ENCODE data around the gene CCSER1.

DNA sequence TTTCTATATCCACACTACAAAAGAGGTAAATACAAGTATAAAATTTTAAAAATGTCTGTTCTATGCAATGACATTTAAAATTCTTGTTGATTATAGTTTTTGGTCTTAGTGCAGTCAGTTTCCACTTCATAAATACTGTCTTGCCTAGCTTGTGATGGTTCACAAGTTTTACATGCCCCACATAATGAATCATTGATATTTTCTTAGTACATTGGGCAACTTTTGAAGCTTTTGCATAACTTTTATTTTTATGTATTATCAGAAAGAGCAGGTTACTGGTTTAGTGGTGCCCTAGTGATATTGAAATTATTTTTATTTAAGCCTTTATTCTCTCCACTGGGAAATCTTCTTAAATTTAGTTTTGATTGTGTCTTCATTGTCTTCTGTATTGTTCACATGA lies 388.0 kb downstream of the CCSER1 start:
- TF ChIP-seq CTCF (conservative IDR thresholded peaks at IDR 0.05) (no peak), EZH2 (IDR thresholded peaks at IDR 0.05; ENCODE audit: low read depth) (no peak)

All from PC-9 (cell line).